WTC11 (cell line): ENCODE measurements around the gene TTC21A. TPM values are rescaled to one million over a fixed set of nuclear protein-coding genes. Genes with fewer than 3 reads are reported as not detected.

Experiments used
- ATAC-seq: fragments of 200-7000 bp; cut with Tn5 transposase; 2 replicates; pipeline ENCODE4 v1.10.0; 2021; ENCODE audit warnings: mild to moderate bottlenecking, moderate library complexity
- CTCF ChIA-PET: fragments of 300-600 bp; sonication (Branson Sonifier 250); formaldehyde crosslinking; loops from one replicate; lab custom pipeline; 2021; ENCODE audit warnings: antibody characterized with exemption; lab: Charles Lee
- POLR2A ChIA-PET: fragments of 350-600 bp; sonication (Branson Sonifier 250); formaldehyde crosslinking; loops from one replicate; lab custom pipeline; 2021; ENCODE audit warnings: antibody characterized with exemption; lab: Charles Lee
- DNase-seq: peaks from one replicate; pipeline ENCODE4 v3.0.0; 2021; ENCODE audit warnings: low spot score
- H3K27ac Mint-ChIP-seq: 2 replicates; pipeline ENCODE4 v1.8.0; 2021; ENCODE audit warnings: mixed read lengths
- H3K27me3 Mint-ChIP-seq: 2 replicates; pipeline ENCODE4 v1.8.0; 2021; ENCODE audit warnings: low read depth, mild to moderate bottlenecking, moderate library complexity, mixed read lengths
- H3K36me3 Mint-ChIP-seq: 2 replicates; pipeline ENCODE4 v1.8.0; 2021; ENCODE audit warnings: mixed read lengths
- H3K4me1 Mint-ChIP-seq: 2 replicates; pipeline ENCODE4 v1.8.0; 2022; ENCODE audit warnings: mixed read lengths
- H3K4me3 Mint-ChIP-seq: 2 replicates; pipeline ENCODE4 v1.8.0; 2021; ENCODE audit warnings: mild to moderate bottlenecking, moderate library complexity, mixed read lengths
- H3K9me3 Mint-ChIP-seq: 2 replicates; pipeline ENCODE4 v1.8.0; 2021; ENCODE audit warnings: mixed read lengths
- CBFB ChIP-seq: sonication (generic); formaldehyde crosslinking; IDR thresholded peaks from 2 replicates; pipeline ENCODE4 v1.8.1; 2022; ENCODE audit warnings: mild to moderate bottlenecking, low read depth, missing genetic modification reagents
- CREB1 ChIP-seq: sonication (generic); formaldehyde crosslinking; IDR thresholded peaks from 2 replicates; pipeline ENCODE4 v1.8.0; 2023; ENCODE audit warnings: mild to moderate bottlenecking, missing genetic modification reagents
- GTF2I ChIP-seq: fragments of 250-450 bp; sonication (Bioruptor Pico); conservative IDR thresholded peaks from 2 replicates; pipeline ENCODE4 v1.4.0; 2021; ENCODE audit warnings: mild to moderate bottlenecking
- HMGA2 ChIP-seq: fragments of 250-450 bp; sonication (Bioruptor Pico); IDR thresholded peaks from 2 replicates; pipeline ENCODE4 v1.4.0; 2021; ENCODE audit warnings: mild to moderate bottlenecking, moderate library complexity
- NFATC4 ChIP-seq: fragments of 250-450 bp; sonication (Bioruptor Pico); IDR thresholded peaks from 2 replicates; pipeline ENCODE4 v1.9.0; 2021; ENCODE audit warnings: mild to moderate bottlenecking
- NR1H2 ChIP-seq: sonication (generic); formaldehyde crosslinking; IDR thresholded peaks from 2 replicates; pipeline ENCODE4 v1.9.0; 2021; ENCODE audit warnings: mild to moderate bottlenecking, moderate library complexity, missing genetic modification reagents
- NR3C1 ChIP-seq: sonication (generic); formaldehyde crosslinking; conservative IDR thresholded peaks from 2 replicates; pipeline ENCODE4 v1.8.1; 2023; ENCODE audit warnings: low read depth, mild to moderate bottlenecking, missing genetic modification reagents
- OVOL2 ChIP-seq: fragments of 250-450 bp; sonication (Bioruptor Pico); IDR thresholded peaks from 2 replicates; pipeline ENCODE4 v1.9.0; 2021; ENCODE audit warnings: mild to moderate bottlenecking, borderline replicate concordance
- PRRX2 ChIP-seq: fragments of 250-450 bp; sonication (Bioruptor Pico); IDR thresholded peaks from 2 replicates; pipeline ENCODE4 v1.8.0; 2021; ENCODE audit warnings: mild to moderate bottlenecking
- RELA ChIP-seq: sonication (generic); formaldehyde crosslinking; IDR thresholded peaks from 2 replicates; pipeline ENCODE4 v1.8.1; 2022; ENCODE audit warnings: missing genetic modification reagents, mild to moderate bottlenecking, borderline replicate concordance
- SMAD4 ChIP-seq: sonication (generic); formaldehyde crosslinking; IDR thresholded peaks from 2 replicates; pipeline ENCODE4 v1.8.0; 2022; ENCODE audit warnings: mild to moderate bottlenecking, missing genetic modification reagents
- TEAD4 ChIP-seq: sonication (generic); formaldehyde crosslinking; IDR thresholded peaks from 2 replicates; pipeline ENCODE4 v1.8.0; 2022; ENCODE audit warnings: mild to moderate bottlenecking, missing genetic modification reagents
- ZNF121 ChIP-seq: sonication (generic); formaldehyde crosslinking; IDR thresholded peaks from 2 replicates; pipeline ENCODE4 v1.8.0; 2023; ENCODE audit warnings: missing genetic modification reagents
- ZNF138 ChIP-seq: sonication (generic); formaldehyde crosslinking; conservative IDR thresholded peaks from 2 replicates; pipeline ENCODE4 v1.8.1; 2022; ENCODE audit warnings: mild to moderate bottlenecking, moderate library complexity, missing genetic modification reagents
- ZNF219 ChIP-seq: sonication (generic); formaldehyde crosslinking; IDR thresholded peaks from 2 replicates; pipeline ENCODE4 v1.8.0; 2023; ENCODE audit warnings: missing genetic modification reagents, mild to moderate bottlenecking, borderline replicate concordance
- total RNA-seq: library from RNA; stranded (reverse); gene quantifications from 3 replicates; pipeline ENCODE4 v1.2.3, GENCODE V29; 2021
- TF ChIP-seq, protein P1 (sequence below): sonication (generic); formaldehyde crosslinking; IDR thresholded peaks from 2 replicates; pipeline ENCODE4 v1.8.1; 2023; ENCODE audit warnings: mild to moderate bottlenecking, moderate library complexity, missing genetic modification reagents
- TF ChIP-seq, protein P2 (sequence below): fragments of 250-450 bp; sonication (Bioruptor Pico); IDR thresholded peaks from 2 replicates; pipeline ENCODE4 v1.8.0; 2021; ENCODE audit warnings: mild to moderate bottlenecking
- TF ChIP-seq, protein P3 (sequence below): sonication (generic); formaldehyde crosslinking; IDR thresholded peaks from 2 replicates; pipeline ENCODE4 v1.8.0; 2023; ENCODE audit warnings: missing genetic modification reagents
- TF ChIP-seq, protein P4 (sequence below): sonication (generic); formaldehyde crosslinking; IDR thresholded peaks from 2 replicates; pipeline ENCODE4 v1.8.0; 2022; ENCODE audit warnings: mild to moderate bottlenecking, missing genetic modification reagents
- TF ChIP-seq, protein P5 (sequence below): sonication (generic); formaldehyde crosslinking; IDR thresholded peaks from 2 replicates; pipeline ENCODE4 v1.8.0; 2023; ENCODE audit warnings: missing genetic modification reagents, mild to moderate bottlenecking, borderline replicate concordance

Gene TTC21A
- total RNA-seq, 1 experiment from 2014 or later, result 3.8 TPM

DNA sequence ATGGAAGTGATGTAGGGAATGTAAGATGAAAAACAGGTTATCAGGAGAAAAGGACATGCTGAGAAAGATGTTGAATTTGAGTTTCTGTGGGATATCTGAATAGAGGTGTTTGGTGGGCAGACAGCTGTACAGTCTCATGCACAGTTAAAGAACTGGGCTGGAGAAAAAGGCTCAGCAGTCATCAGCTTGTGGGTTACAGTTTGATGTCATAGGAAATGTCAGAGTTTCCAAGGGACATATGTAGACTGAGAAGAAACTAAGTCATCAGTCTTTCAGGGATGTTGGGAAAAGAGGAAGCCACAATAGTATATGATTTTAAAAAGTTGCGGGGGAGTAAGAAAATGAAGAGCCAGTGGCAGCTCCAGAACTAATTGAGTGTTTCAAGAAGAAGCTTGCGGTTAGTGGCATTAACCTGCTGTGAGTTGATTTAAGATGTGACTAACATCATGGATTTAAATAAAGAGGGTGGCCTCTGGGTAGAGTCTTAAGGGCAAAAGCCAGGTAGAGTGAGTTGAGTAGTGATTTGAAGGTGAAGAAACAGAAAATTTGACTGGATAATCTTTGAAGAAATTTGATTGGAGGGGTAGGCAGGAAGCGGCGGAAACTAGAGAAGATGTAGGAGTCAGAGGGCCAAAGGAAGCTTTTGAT lies 24.7 kb upstream of the TTC21A start:
- Mint-ChIP-seq H3K27me3 (no peaks in the 10 kb centered on the region), H3K9me3 (no peaks in the 10 kb centered on the region), H3K27ac (no peak overlapping the region), H3K36me3 (peaks cover 34% of the 10 kb centered on the region), H3K4me1 (no peaks in the 10 kb centered on the region), H3K4me3 (no peak overlapping the region)
- DNase-seq (no peak), ATAC-seq (no peak)
- TF ChIP-seq TEAD4 (CRISPR knock-in tag), result no peak
- TF ChIP-seq GTF2I, result no peak
- POLR2A ChIA-PET, result no interaction called here
- CTCF ChIA-PET, result interaction anchor here (0.7 kb wide), 1 partner anchor 18 kb away, joined by 3 read pairs; no protein-coding TSS in a partner anchor

DNA sequence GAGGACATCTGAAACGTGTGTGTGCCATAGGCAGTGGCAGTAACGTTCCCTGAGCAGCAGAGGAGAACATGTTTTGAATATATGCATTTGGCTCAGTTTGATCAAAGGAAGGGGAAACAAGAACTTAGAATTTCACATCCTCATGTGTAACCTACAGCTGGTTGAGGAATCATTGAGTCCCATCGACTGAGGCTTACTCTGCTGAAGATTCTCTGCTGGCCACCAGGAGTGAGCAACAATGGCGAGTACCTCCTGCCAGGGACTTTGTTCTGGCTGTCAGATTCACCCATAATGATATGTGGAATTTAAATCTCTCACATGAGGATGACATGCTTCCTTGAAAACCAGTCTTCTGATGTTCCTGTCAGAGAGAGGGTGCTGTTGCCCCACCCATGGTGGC lies 21.3 kb upstream of the TTC21A start:
- Mint-ChIP-seq H3K4me1 (no peaks in the 10 kb centered on the region), H3K27ac (no peak overlapping the region), H3K36me3 (peaks cover 34% of the 10 kb centered on the region), H3K9me3 (no peaks in the 10 kb centered on the region), H3K4me3 (no peak overlapping the region), H3K27me3 (no peaks in the 10 kb centered on the region)
- TF ChIP-seq HMGA2 (CRISPR knock-in tag), result no peak
- no peak for TF ChIP-seq CBFB (CRISPR knock-in tag)
- TF ChIP-seq, protein P1, sequence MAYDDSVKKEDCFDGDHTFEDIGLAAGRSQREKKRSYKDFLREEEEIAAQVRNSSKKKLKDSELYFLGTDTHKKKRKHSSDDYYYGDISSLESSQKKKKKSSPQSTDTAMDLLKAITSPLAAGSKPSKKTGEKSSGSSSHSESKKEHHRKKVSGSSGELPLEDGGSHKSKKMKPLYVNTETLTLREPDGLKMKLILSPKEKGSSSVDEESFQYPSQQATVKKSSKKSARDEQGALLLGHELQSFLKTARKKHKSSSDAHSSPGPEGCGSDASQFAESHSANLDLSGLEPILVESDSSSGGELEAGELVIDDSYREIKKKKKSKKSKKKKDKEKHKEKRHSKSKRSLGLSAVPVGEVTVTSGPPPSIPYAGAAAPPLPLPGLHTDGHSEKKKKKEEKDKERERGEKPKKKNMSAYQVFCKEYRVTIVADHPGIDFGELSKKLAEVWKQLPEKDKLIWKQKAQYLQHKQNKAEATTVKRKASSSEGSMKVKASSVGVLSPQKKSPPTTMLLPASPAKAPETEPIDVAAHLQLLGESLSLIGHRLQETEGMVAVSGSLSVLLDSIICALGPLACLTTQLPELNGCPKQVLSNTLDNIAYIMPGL (CRISPR knock-in tag), result no peak
- no peak for TF ChIP-seq GTF2I
- TF ChIP-seq, protein P2, sequence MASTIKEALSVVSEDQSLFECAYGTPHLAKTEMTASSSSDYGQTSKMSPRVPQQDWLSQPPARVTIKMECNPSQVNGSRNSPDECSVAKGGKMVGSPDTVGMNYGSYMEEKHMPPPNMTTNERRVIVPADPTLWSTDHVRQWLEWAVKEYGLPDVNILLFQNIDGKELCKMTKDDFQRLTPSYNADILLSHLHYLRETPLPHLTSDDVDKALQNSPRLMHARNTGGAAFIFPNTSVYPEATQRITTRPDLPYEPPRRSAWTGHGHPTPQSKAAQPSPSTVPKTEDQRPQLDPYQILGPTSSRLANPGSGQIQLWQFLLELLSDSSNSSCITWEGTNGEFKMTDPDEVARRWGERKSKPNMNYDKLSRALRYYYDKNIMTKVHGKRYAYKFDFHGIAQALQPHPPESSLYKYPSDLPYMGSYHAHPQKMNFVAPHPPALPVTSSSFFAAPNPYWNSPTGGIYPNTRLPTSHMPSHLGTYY, result no peak
- DNase-seq (no peak), ATAC-seq (no peak)
- CTCF ChIA-PET, result interaction anchor here (0.7 to 1.3 kb wide), 2 partner anchors 202 to 206 kb away, joined by 3 to 5 read pairs; no protein-coding TSS in a partner anchor
- POLR2A ChIA-PET, result no interaction called here

DNA sequence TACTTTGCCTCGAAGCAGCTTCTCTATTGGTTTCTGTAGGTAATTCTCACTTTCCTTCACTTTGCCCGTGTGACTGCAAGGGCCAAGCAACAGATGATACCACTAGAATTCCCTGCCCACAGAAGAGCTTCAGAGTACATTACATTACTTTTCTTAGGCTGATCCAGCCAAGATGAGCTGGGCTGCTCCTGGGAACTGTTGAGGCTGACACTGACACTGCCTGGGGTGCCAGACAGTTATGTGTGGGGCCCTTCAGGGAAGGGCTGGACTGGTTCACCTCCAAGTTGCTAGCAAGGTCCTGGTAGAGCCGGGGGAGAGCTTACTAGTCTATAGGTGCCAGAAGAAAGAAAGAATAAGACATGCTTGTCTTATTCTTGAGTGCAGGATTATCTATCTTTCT lies 19.0 kb upstream of the TTC21A start:
- ChIA-PET CTCF (interaction anchor here (0.6 kb wide), 1 partner anchor 879 kb away, joined by 5 read pairs; no protein-coding TSS in a partner anchor), POLR2A (no interaction called here)
- ATAC-seq (no peak), DNase-seq (no peak)
- H3K9me3 Mint-ChIP-seq, result no peaks in the 10 kb centered on the region
- peaks cover 38% of the 10 kb centered on the region for H3K36me3 Mint-ChIP-seq
- no peaks in the 10 kb centered on the region for H3K27me3 Mint-ChIP-seq
- TF ChIP-seq SMAD4 (CRISPR knock-in tag) (no peak), CREB1 (no peak), NFATC4 (CRISPR knock-in tag) (no peak), NR3C1 (CRISPR knock-in tag) (no peak), OVOL2 (CRISPR knock-in tag) (no peak)
- no peaks in the 10 kb centered on the region for H3K4me1 Mint-ChIP-seq
- no peak overlapping the region for H3K4me3 Mint-ChIP-seq
- no peak overlapping the region for H3K27ac Mint-ChIP-seq

DNA sequence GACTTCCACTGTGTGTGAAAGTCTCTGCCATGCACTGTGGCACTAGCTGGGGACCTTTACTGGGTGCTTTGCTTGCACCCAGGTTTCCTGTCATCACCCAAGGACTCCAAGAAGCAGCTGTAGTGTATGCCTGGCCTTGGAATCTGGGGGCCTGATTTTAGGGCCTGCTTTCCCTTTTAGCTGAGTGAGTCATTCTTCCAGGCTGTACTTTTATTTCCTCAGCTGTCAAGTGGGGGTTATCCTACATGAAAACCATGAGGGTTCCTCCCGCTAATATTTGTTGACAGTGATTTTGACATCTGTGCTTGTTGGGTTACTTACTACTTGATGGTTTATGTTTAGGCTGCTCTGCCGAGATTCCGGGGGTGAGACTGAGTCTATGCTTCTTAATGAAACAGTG lies 18.6 kb upstream of the TTC21A start:
- H3K36me3 Mint-ChIP-seq, result peaks cover 39% of the 10 kb centered on the region
- ChIA-PET POLR2A (no interaction called here), CTCF (interaction anchor here (0.6 kb wide), 1 partner anchor 879 kb away, joined by 5 read pairs; no protein-coding TSS in a partner anchor)
- no peak overlapping the region for H3K27ac Mint-ChIP-seq
- no peak for DNase-seq
- H3K4me3 Mint-ChIP-seq, result no peak overlapping the region
- ATAC-seq, result no peak
- H3K27me3 Mint-ChIP-seq, result no peaks in the 10 kb centered on the region
- no peaks in the 10 kb centered on the region for H3K4me1 Mint-ChIP-seq
- H3K9me3 Mint-ChIP-seq, result no peaks in the 10 kb centered on the region
- TF ChIP-seq, protein P3, sequence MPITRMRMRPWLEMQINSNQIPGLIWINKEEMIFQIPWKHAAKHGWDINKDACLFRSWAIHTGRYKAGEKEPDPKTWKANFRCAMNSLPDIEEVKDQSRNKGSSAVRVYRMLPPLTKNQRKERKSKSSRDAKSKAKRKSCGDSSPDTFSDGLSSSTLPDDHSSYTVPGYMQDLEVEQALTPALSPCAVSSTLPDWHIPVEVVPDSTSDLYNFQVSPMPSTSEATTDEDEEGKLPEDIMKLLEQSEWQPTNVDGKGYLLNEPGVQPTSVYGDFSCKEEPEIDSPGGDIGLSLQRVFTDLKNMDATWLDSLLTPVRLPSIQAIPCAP (CRISPR knock-in tag), result no peak
- TF ChIP-seq, protein P4, sequence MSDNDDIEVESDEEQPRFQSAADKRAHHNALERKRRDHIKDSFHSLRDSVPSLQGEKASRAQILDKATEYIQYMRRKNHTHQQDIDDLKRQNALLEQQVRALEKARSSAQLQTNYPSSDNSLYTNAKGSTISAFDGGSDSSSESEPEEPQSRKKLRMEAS (CRISPR knock-in tag), result no peak
- TF ChIP-seq PRRX2 (CRISPR knock-in tag) (no peak), CBFB (CRISPR knock-in tag) (no peak), ZNF219 (no peak), RELA (no peak), NR1H2 (no peak), ZNF138 (CRISPR knock-in tag) (no peak), ZNF121 (CRISPR knock-in tag) (no peak)
- TF ChIP-seq, protein P5, sequence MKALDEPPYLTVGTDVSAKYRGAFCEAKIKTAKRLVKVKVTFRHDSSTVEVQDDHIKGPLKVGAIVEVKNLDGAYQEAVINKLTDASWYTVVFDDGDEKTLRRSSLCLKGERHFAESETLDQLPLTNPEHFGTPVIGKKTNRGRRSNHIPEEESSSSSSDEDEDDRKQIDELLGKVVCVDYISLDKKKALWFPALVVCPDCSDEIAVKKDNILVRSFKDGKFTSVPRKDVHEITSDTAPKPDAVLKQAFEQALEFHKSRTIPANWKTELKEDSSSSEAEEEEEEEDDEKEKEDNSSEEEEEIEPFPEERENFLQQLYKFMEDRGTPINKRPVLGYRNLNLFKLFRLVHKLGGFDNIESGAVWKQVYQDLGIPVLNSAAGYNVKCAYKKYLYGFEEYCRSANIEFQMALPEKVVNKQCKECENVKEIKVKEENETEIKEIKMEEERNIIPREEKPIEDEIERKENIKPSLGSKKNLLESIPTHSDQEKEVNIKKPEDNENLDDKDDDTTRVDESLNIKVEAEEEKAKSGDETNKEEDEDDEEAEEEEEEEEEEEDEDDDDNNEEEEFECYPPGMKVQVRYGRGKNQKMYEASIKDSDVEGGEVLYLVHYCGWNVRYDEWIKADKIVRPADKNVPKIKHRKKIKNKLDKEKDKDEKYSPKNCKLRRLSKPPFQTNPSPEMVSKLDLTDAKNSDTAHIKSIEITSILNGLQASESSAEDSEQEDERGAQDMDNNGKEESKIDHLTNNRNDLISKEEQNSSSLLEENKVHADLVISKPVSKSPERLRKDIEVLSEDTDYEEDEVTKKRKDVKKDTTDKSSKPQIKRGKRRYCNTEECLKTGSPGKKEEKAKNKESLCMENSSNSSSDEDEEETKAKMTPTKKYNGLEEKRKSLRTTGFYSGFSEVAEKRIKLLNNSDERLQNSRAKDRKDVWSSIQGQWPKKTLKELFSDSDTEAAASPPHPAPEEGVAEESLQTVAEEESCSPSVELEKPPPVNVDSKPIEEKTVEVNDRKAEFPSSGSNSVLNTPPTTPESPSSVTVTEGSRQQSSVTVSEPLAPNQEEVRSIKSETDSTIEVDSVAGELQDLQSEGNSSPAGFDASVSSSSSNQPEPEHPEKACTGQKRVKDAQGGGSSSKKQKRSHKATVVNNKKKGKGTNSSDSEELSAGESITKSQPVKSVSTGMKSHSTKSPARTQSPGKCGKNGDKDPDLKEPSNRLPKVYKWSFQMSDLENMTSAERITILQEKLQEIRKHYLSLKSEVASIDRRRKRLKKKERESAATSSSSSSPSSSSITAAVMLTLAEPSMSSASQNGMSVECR (CRISPR knock-in tag), result no peak
